Hepatocyte (in vitro differentiated cells): ENCODE results near the gene CC2D1B.

Experiments
- EZH2 ChIP-seq: fragments of 200-600 bp; sonication (generic); IDR thresholded peaks from 2 replicates; pipeline ENCODE4 v1.6.1; 2016; ENCODE audit warnings: antibody characterized with exemption, mild to moderate bottlenecking, borderline replicate concordance
- EZH2phosphoT487 ChIP-seq: fragments of 200-600 bp; sonication (generic); IDR thresholded peaks from one replicate; pipeline ENCODE4 v1.6.1; 2018; ENCODE audit warnings: antibody characterized with exemption, mild to moderate bottlenecking, low read depth, moderate library complexity; ENCODE audit not compliant: unreplicated experiment, severe bottlenecking
- TF ChIP-seq, protein P1 (sequence below): fragments of 200-600 bp; sonication (generic); IDR thresholded peaks from 2 replicates; pipeline ENCODE4 v1.5.1; 2016; ENCODE audit warnings: antibody characterized with exemption, mild to moderate bottlenecking; ENCODE audit not compliant: poor library complexity

DNA sequence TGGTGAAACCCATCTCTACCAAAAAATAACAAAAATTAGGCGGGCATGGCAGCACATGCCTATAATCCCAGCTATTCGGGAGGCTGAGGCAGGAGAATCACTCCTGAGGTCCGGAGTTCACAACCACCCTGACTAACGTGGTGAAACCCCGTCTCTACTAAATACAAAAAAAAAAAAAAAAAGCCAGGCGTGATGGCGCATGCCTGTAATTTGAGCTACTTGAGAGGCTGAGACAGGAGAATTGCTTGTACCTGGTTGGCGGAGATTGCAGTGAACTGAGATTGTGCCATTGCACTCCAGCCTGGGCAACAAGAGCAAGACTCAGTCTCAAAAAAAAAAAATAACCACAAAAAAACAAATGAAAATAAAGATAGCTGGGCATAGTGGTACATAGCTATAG is 42.3 kb downstream of the CC2D1B start:
- TF ChIP-seq, protein P1, sequence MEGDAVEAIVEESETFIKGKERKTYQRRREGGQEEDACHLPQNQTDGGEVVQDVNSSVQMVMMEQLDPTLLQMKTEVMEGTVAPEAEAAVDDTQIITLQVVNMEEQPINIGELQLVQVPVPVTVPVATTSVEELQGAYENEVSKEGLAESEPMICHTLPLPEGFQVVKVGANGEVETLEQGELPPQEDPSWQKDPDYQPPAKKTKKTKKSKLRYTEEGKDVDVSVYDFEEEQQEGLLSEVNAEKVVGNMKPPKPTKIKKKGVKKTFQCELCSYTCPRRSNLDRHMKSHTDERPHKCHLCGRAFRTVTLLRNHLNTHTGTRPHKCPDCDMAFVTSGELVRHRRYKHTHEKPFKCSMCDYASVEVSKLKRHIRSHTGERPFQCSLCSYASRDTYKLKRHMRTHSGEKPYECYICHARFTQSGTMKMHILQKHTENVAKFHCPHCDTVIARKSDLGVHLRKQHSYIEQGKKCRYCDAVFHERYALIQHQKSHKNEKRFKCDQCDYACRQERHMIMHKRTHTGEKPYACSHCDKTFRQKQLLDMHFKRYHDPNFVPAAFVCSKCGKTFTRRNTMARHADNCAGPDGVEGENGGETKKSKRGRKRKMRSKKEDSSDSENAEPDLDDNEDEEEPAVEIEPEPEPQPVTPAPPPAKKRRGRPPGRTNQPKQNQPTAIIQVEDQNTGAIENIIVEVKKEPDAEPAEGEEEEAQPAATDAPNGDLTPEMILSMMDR, result no peak
- TF ChIP-seq EZH2, result no peak
- TF ChIP-seq EZH2phosphoT487, result no peak
